Measurements from ENCODE around the gene GFAP. TPM values are rescaled to one million over a fixed set of nuclear protein-coding genes. Genes with fewer than 3 reads are reported as not detected.

Gene GFAP
- total RNA-seq, 1 donor: under 0.01 TPM

GRCh38 chr17:44919885-44920564, 4.7 kb upstream of the GFAP start:
- Histone ChIP-seq H3K27ac (ENCODE audit: low read depth, low read length) (no peak overlapping the region), H3K4me3 (ENCODE audit: insufficient read depth, low read length) (no peak overlapping the region), H3K79me2 (ENCODE audit: insufficient read depth, low read length) (no peaks in the 10 kb centered on the region), H2AFZ (ENCODE audit: low read length) (peak overlapping the region; percentile 40), H4K20me1 (ENCODE audit: insufficient read depth, low read length) (no peaks in the 10 kb centered on the region), H3K4me2 (ENCODE audit: insufficient read depth, low read length) (peak overlapping the region; percentile 29), H3K27me3 (ENCODE audit: insufficient read depth, low read length) (no peaks in the 10 kb centered on the region), H3K4me1 (ENCODE audit: insufficient read depth, low read length) (peaks cover 10% of the 10 kb centered on the region), H3K36me3 (ENCODE audit: insufficient read depth, low read length) (no peaks in the 10 kb centered on the region), H3K9me3 (ENCODE audit: low read depth, low read length) (no peaks in the 10 kb centered on the region)
- peak; percentile 86 for TF ChIP-seq CTCF (IDR thresholded peaks at IDR 0.05; ENCODE audit: extremely low read depth, low read depth, low read length)
- peak; percentile 99 for DNase-seq (ENCODE audit: insufficient read length, low spot score, missing footprints)

- H3K27ac ChIP-seq (ENCODE audit: low read depth, low read length): no peak overlapping the region
- TF ChIP-seq CTCF (IDR thresholded peaks at IDR 0.05; ENCODE audit: extremely low read depth, low read depth, low read length): no peak
- peak; percentile 80 for DNase-seq (ENCODE audit: insufficient read length, low spot score, missing footprints)
- H4K20me1 ChIP-seq (ENCODE audit: insufficient read depth, low read length): no peaks in the 10 kb centered on the region
- H3K27me3 ChIP-seq (ENCODE audit: insufficient read depth, low read length): no peaks in the 10 kb centered on the region
- H3K4me1 ChIP-seq (ENCODE audit: insufficient read depth, low read length): peaks cover 10% of the 10 kb centered on the region
- no peaks in the 10 kb centered on the region for H3K36me3 ChIP-seq (ENCODE audit: insufficient read depth, low read length)
- no peaks in the 10 kb centered on the region for H3K9me3 ChIP-seq (ENCODE audit: low read depth, low read length)
- no peak overlapping the region for H3K4me3 ChIP-seq (ENCODE audit: insufficient read depth, low read length)
- H3K79me2 ChIP-seq (ENCODE audit: insufficient read depth, low read length): no peaks in the 10 kb centered on the region
- H3K4me2 ChIP-seq (ENCODE audit: insufficient read depth, low read length): no peak overlapping the region
- peak overlapping the region; percentile 40 for H2AFZ ChIP-seq (ENCODE audit: low read length)
Measured at GRCh38 chr17:44919411-44919810, 4.1 kb upstream of the GFAP start.

- Histone ChIP-seq H3K4me3 (ENCODE audit: insufficient read depth, low read length) (no peak overlapping the region), H3K36me3 (ENCODE audit: insufficient read depth, low read length) (no peaks in the 10 kb centered on the region), H3K79me2 (ENCODE audit: insufficient read depth, low read length) (no peaks in the 10 kb centered on the region), H3K4me1 (ENCODE audit: insufficient read depth, low read length) (peaks cover 10% of the 10 kb centered on the region), H4K20me1 (ENCODE audit: insufficient read depth, low read length) (no peaks in the 10 kb centered on the region), H3K9me3 (ENCODE audit: low read depth, low read length) (no peaks in the 10 kb centered on the region), H3K4me2 (ENCODE audit: insufficient read depth, low read length) (no peak overlapping the region), H2AFZ (ENCODE audit: low read length) (no peak overlapping the region), H3K27ac (ENCODE audit: low read depth, low read length) (no peak overlapping the region), H3K27me3 (ENCODE audit: insufficient read depth, low read length) (peaks cover 1% of the 10 kb centered on the region)
- no peak for TF ChIP-seq CTCF (IDR thresholded peaks at IDR 0.05; ENCODE audit: extremely low read depth, low read depth, low read length)
- no peak for DNase-seq (ENCODE audit: insufficient read length, low spot score, missing footprints)
Measured at GRCh38 chr17:44918006-44918405, 2.7 kb upstream of the GFAP start.

- Histone ChIP-seq H3K36me3 (ENCODE audit: insufficient read depth, low read length) (no peaks in the 10 kb centered on the region), H3K4me1 (ENCODE audit: insufficient read depth, low read length) (peaks cover 10% of the 10 kb centered on the region), H3K27ac (ENCODE audit: low read depth, low read length) (no peak overlapping the region), H3K79me2 (ENCODE audit: insufficient read depth, low read length) (no peaks in the 10 kb centered on the region), H3K27me3 (ENCODE audit: insufficient read depth, low read length) (peaks cover 3% of the 10 kb centered on the region), H4K20me1 (ENCODE audit: insufficient read depth, low read length) (no peaks in the 10 kb centered on the region), H3K4me3 (ENCODE audit: insufficient read depth, low read length) (no peak overlapping the region), H2AFZ (ENCODE audit: low read length) (no peak overlapping the region), H3K9me3 (ENCODE audit: low read depth, low read length) (no peaks in the 10 kb centered on the region), H3K4me2 (ENCODE audit: insufficient read depth, low read length) (no peak overlapping the region)
- peak; percentile 64 for DNase-seq (ENCODE audit: insufficient read length, low spot score, missing footprints)
- no peak for TF ChIP-seq CTCF (IDR thresholded peaks at IDR 0.05; ENCODE audit: extremely low read depth, low read depth, low read length)
Measured at GRCh38 chr17:44917456-44917855, 2.2 kb upstream of the GFAP start.

All from osteoblast (primary cell).